Activated CD4-positive, alpha-beta T cell treated with anti-CD3 and anti-CD28 coated beads for 24 hours (primary cell): Measurements from ENCODE around the gene SKI.
"Not testable (repeated sequence)": the region's sequence is repeated elsewhere in the genome, so short reads cannot be mapped to it uniquely, and the experiment has no call there.

Experiments
- DNase-seq, 2 donors: peaks; one replicate each; pipeline ENCODE4 v3.0.0-alpha.2; 2020; ENCODE audit warnings: low read depth in 2 of 2

Gene SKI

GRCh38 chr1:2242814-2243725 is 15.0 kb downstream of the SKI start:
- DNase-seq, result no peak

- DNase-seq, result not testable (repeated sequence)
These were observed 18.9 kb downstream of the SKI start for GRCh38 chr1:2247045-2247394.

GRCh38 chr1:2247760-2248126 is 19.6 kb downstream of the SKI start:
- DNase-seq, result no peak

- DNase-seq, result no peak
These were observed 20.2 kb downstream of the SKI start for GRCh38 chr1:2248127-2248826.

DNA sequence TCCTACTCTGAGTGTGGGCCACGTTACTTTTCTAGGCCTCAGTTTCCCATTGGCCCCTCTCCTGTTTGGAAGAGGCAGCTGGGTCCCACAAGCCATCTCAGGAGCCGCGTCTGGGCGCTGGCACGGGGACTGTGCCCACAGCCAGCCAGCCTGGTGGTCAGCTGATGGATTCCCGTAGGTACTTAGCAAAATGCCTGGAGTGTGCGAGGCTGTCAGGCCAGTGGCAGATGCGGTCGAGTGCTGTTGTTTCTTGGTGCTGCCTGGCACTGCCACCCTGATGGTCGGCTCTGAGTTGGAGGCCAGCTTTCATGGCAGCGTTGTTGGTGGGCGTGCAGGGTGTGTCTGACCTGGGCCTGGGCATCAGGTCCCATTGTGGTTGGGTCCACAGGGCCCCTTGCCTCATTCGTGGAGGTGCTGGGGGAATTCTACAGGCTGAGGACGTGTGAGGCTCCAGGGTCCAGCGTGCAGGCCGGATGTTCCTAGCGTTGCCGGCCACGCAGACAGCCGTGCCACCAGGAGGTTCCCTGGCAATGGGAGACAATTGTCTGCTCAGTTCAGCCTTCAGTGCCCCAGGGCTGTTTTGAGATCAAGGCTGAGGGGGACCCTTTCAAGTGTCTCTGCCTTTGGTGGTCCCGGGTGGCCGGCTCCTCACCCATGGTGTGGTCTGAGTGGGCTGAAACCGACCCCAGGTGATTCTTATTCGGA is 20.9 kb downstream of the SKI start:
- no peak for DNase-seq

DNA sequence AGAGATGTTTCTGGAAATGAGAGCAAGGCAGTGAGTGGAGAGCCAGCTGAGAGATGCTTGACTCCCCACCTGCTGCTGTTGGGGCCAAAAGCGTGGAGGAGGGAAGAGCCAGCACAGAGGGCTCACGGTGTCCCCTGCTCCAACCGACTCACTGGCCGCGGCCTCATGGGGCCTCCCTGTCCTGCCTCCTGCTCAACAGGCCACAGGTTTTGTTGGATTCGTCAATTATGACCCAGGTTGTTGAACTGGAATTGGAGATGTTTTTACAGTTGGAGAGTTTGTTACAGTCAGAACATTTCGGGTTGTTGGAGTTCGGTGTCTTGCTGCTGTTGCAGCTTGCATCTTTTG is 21.4 kb downstream of the SKI start:
- no peak for DNase-seq

- DNase-seq, result no peak
These were observed 22.7 kb downstream of the SKI start for GRCh38 chr1:2250721-2251281.

DNA sequence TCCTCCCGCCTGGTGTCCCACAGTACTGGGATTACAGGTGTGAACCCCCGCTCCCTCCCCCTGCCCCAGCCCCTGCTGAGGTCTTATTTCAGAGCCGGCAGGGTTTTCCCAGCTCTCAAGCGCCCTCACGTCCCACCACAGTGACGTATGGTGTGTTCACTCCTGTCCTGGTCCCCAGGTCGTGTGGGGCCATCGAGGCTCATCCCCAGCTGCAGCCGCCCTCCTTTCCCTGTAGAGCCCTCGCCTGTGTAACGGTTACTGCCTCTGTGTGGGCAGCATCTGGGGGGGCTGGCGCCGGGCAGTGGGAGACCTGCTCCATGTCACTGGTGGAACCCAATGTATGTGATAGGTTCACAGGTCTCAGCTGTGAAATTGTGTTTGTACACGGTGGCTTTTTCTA is 23.2 kb downstream of the SKI start:
- no peak for DNase-seq

DNA sequence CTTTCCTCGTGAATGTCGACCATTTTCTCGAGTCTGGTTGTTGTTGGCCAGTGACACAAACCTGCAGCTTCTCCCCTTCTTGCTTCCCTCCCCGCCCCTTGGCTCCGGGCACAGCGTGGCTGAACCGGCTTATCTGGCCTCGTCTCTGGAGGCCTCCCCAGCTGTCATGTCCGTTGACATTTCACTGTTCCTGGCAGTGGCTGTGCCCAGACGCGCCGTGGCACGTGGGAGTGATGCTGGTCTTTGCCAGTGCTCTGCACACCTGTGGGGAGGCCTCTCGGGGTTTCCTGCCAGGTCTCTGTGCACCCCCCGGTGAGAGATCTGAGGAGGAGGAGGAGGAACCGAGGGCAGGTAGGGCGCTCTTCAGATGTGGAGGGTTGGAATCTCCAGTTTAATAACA is 23.7 kb downstream of the SKI start:
- no peak for DNase-seq

- no peak for DNase-seq
These were observed 24.3 kb downstream of the SKI start for GRCh38 chr1:2252423-2252822.

- DNase-seq, result no peak
These were observed 25.1 kb downstream of the SKI start for GRCh38 chr1:2253036-2253796.

DNA sequence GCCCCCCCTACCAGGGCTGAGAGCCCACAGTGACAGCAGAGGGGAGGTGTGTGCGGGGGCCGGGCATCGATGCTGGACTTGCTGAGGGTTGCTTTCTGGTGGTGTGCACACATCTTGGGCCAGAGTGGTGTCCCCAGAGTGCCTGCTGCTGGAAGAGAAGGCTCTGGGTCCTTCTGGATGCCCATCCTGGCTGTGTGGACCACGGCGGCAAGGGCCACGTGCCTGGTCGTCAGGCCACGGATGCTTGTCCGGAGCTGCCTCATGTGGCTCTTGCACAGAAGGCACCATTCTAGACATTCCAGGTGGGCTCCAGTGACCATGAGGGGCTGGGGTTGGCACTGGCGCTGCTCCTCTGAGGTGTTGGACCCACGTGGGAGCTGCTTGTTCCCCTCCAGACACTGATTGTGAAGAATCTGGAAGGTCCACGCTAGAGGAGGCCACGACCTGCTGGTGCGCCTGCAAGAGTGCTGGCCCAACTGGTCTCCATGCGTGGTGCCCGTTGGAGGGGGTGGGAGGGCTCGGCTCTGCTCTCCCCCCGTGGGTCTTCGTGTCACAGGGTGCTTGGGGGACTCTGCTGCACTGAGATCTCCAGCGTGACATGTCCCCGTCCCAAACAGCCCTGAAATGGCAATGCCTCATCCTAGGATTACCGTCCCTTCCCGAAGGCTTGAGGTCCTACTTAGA is 25.8 kb downstream of the SKI start:
- no peak for DNase-seq

DNA sequence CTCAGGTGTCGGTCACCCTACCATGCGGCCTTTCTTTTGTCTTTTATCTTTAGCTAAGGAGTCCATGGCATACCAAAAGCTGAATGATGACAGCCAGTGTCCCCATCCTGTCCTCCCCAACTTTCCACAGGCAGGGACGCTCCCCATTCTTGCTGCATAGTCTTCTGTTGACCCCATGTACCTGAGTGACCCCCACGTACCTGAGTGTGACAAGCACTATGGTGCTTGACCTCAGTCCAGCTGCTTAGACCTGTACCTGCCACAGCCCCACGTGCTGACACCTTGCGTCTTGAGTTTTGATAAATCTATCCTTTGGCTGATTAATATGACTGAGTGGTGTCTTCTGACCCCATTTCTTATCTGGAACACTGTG is 26.9 kb downstream of the SKI start:
- DNase-seq, result no peak

DNA sequence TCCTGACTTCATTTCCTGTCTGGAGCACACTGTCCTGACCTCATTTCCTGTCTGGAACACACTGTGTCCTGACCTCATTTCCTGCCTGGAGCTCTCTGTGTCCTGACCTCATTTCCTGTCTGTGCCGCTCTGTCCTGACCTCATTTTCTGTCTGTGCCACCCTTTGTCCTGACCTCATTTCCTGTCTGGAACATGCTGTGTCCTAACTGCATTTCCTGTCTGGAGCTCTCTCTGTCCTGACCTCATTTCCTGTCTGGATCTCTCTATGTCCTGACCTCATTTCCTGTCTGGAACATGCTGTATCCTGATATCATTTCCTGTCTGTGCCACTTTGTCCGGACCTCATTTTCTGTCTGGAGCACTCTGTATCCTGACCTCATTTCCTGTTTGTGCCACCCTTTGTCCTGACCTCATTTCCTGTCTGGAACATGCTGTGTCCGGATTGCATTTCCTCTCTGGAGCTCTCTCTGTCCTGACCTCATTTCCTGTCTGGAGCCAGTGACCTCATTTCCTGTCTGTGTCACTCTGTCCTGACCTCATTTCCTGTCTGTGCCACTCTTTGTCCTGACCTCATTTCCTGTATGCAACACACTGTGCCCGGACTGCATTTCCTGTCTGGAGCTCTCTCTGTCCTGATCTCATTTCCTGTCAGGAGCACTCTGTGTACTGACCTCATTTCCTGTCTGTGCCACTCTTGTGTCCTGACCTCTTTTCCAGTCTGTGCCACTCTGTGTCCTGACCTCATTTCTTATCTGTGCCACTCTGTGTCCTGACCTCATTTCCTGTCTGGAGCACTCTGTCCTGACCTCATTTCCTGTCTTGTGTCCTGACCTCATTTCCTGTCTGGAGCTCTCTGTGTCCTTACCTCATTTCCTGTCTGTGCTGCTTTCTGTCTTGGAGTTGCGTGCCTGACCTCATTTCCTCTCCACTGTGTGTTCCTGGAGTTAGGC is 27.6 kb downstream of the SKI start:
- DNase-seq, result peak; percentile 33 to 39

DNA sequence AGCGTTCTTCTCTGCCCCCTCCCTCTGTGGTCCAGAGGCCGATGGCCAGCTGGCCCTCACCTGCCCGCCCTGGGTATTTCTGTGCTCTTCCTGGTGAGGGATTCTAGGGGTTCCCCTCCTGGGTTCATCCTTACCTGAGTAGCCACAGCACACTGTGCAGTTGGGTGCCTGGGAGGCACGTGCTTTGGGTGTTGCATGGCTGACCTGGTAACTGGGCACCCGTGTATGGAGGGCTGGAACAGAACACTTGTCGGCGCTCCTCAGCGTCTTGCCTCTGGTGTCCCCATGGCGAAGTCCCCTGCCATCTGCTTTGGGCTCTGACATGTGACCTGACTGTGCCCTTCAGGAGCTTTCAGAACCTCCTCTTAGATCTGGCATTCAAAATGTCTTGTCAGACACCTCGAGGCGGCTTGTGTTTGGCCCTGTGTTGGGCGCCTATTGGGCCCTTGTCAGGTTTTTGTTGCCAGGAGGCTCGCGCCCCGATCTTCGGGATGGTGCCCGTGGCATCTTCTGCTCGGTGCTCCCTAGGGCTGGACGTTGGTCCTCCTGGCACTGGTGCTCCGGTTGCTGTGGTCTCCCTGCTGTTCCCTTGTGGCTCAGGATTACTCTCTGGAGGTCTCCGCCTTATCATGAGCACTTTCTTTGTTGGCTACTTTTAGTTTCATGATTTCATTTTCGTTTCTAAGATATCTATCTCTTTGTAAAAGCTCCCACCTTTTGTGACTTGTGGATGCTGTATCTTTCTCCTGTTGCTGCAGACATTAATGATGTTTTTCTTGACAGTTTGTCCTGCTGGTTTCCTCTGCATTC is 28.5 kb downstream of the SKI start:
- no peak for DNase-seq

- DNase-seq, result no peak
These were observed 29.1 kb downstream of the SKI start for GRCh38 chr1:2257245-2257627.

GRCh38 chr1:2258122-2258681 is 30.1 kb downstream of the SKI start:
- DNase-seq, result no peak

DNA sequence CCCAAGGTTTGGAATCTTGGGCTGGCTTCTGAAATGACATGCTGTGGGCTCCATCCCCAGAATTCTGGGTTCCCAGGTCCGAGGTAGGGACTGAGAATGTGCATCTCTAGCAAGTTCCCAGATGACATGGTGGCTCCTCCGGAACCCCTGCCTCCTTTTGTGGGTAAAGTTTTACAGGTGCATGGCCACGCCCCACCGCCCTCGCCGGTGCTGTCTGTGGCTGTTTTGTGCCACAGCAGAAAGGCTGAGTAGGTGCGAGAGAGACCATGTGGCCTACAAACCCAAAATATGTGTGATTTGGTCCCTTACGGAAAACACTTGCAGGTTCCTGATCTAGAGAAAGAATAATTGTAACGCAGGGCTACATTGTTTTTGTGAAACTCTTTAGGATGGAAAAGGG is 30.9 kb downstream of the SKI start:
- peak; percentile 35 to 56 for DNase-seq
